Lower leg skin (tissue), 4 donors: ENCODE data around the gene NUCKS1. TPM values are rescaled to one million over a fixed set of nuclear protein-coding genes. Genes with fewer than 3 reads are reported as not detected.
A peak's percentile ranks its signal among the peaks of the same experiment; 100 is the strongest.

ENCODE experiments used
- DNase-seq, 2 donors: peaks; one replicate each; pipeline ENCODE4 v3.0.0-alpha.2; 2019; ENCODE audit warnings: low spot score in 2 of 2
- H3K4me3 ChIP-seq: fragments of 200-600 bp; sonication (generic); 2 replicates; pipeline ENCODE4 v1.5.1; 2017; ENCODE audit warnings: mild to moderate bottlenecking, low read depth; ENCODE audit not compliant: poor library complexity, severe bottlenecking
- CTCF ChIP-seq, 3 donors: fragments of 450-650 bp; IDR thresholded peaks; one replicate each; pipeline ENCODE4 v1.5.1; 2016; ENCODE audit warnings: antibody characterized with exemption in 3 of 3, mild to moderate bottlenecking in 3 of 3, moderate library complexity in 2 of 3
- POLR2A ChIP-seq, 2 donors: fragments of 450-650 bp; IDR thresholded peaks; one replicate each; pipeline ENCODE4 v1.6.1; 2016 to 2017; ENCODE audit warnings: antibody characterized with exemption in 2 of 2, mild to moderate bottlenecking in 1 of 2, moderate library complexity in 1 of 2
- WGBS, 2 donors: methylation state at CpG; one replicate each; pipeline ENCODE4 v1.1.5; 2018; 5-methylcytosine and 5-hydroxymethylcytosine counted together
- intact Hi-C: fragments of 100-400 bp; cut with DNase I; formaldehyde crosslinking; loops from one replicate; pipeline ENCODE4 v1.15.0; 2023; ENCODE audit warnings: low total_unique reads
- total RNA-seq, 4 donors: library from RNA; depleted of rRNA; stranded (reverse); fragments of >200 nt; gene quantifications; one replicate each; pipeline ENCODE4 v1.1.0, GENCODE V29; 2016

The NUCKS1 gene
- total RNA-seq, 4 donors from 2014 or later: 49.5 to 143 (median 66.0) TPM

- peak; percentile 87 to 97 for DNase-seq
- peak within 1 kb of the TSS; percentile 71 for H3K4me3 ChIP-seq
- intact Hi-C loops: no loop called here
- 0 to 1% methylated on average over 40 of the region's 40 CpGs for WGBS, 2 donors
- no peak for TF ChIP-seq POLR2A (IDR thresholded peaks at IDR 0.05)
- no peak for TF ChIP-seq CTCF (IDR thresholded peaks at IDR 0.05)
These were observed 25.2 kb upstream of the NUCKS1 start, which contains the start of gene RAB29 for GRCh38 chr1:205775015-205775716. RAB29 (minus strand) TSS chr1:205775482; CDS start chr1:205774956, 526 bp downstream.

- 20 to 23% methylated on average over 32 to 34 of the region's 36 CpGs for WGBS, 2 donors
- peak overlapping the region; percentile 71 for H3K4me3 ChIP-seq
- no peak for DNase-seq
- intact Hi-C loops: no loop called here
- TF ChIP-seq POLR2A (IDR thresholded peaks at IDR 0.05): no peak
- TF ChIP-seq CTCF (IDR thresholded peaks at IDR 0.05): no peak
These were observed 24.4 kb upstream of the NUCKS1 start for GRCh38 chr1:205774198-205775014.

GRCh38 chr1:205772607-205773032 is 22.6 kb upstream of the NUCKS1 start:
- H3K4me3 ChIP-seq: no peak overlapping the region
- TF ChIP-seq CTCF (IDR thresholded peaks at IDR 0.05) (no peak), POLR2A (IDR thresholded peaks at IDR 0.05) (no peak)
- DNase-seq: no peak
- WGBS, 2 donors: 92 to 94% methylated on average over 2 of the region's 2 CpGs
- intact Hi-C loops: no loop called here

GRCh38 chr1:205770618-205771017 is 20.6 kb upstream of the NUCKS1 start:
- H3K4me3 ChIP-seq: no peak overlapping the region
- intact Hi-C loops: no loop called here
- no peak for TF ChIP-seq POLR2A (IDR thresholded peaks at IDR 0.05)
- TF ChIP-seq CTCF (IDR thresholded peaks at IDR 0.05): no peak
- 77 to 81% methylated on average over 4 of the region's 4 CpGs for WGBS, 2 donors
- no peak for DNase-seq

GRCh38 chr1:205769641-205770365 is 19.8 kb upstream of the NUCKS1 start:
- H3K4me3 ChIP-seq: no peak overlapping the region
- TF ChIP-seq POLR2A (IDR thresholded peaks at IDR 0.05): no peak
- no peak for TF ChIP-seq CTCF (IDR thresholded peaks at IDR 0.05)
- WGBS, 2 donors: 74 to 81% methylated on average over 8 of the region's 8 CpGs
- DNase-seq: no peak
- intact Hi-C loops: no loop called here
